ENCODE results near the gene TP53AIP1.
A peak's percentile ranks its signal among the peaks of the same experiment; 100 is the strongest.

DNA sequence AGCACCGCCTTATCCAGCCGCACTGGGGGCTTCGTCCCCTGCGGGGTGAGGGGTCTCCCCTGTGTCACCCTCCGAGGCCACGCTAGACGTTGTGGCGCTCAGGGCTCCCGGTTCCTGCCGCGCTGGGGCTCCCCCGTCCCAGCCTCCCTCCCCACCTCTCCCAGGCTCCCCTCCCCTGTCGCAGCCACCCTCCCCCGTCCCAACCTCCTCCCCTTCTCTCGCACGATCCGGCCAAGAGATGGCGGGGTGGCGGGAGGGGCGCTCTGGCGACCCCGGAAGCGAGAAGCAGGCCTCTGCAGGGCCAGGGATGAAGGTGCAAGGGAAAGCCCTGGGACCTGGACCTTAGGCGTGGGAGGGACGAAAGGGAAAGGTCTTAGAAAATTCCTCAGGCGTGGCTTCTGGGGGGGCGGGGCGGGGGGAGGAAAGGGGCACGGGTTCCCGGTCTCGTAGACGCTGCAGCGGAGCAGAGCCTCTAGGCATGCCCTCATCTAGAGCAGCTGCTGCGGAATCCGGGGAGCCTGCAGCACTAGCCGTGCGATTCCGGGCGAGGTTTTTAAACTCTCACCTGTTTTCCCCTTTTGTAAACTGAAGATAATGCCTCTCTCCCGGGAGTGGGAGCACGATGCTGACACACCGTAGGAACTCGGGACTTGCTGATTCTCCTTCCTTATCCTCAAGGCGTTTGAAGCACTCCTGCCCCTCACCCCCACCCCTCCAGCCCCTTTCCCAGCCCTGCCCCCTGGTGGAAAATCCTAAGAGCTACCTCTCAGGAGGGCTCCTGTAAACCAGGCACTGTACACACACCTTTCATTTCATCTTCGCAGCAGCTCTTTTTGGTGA is 37.1 kb downstream of the TP53AIP1 start:
- TF ChIP-seq, protein P1, sequence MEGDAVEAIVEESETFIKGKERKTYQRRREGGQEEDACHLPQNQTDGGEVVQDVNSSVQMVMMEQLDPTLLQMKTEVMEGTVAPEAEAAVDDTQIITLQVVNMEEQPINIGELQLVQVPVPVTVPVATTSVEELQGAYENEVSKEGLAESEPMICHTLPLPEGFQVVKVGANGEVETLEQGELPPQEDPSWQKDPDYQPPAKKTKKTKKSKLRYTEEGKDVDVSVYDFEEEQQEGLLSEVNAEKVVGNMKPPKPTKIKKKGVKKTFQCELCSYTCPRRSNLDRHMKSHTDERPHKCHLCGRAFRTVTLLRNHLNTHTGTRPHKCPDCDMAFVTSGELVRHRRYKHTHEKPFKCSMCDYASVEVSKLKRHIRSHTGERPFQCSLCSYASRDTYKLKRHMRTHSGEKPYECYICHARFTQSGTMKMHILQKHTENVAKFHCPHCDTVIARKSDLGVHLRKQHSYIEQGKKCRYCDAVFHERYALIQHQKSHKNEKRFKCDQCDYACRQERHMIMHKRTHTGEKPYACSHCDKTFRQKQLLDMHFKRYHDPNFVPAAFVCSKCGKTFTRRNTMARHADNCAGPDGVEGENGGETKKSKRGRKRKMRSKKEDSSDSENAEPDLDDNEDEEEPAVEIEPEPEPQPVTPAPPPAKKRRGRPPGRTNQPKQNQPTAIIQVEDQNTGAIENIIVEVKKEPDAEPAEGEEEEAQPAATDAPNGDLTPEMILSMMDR (conservative IDR thresholded peaks at IDR 0.05 in 1 of 2, IDR thresholded peaks at IDR 0.05 in 1 of 2; ENCODE audit: extremely low read depth in 1 of 2, insufficient read depth in 1 of 2, low read depth in 1 of 2, low read length in 2 of 2), result peak; percentile 47 to 60
- TF ChIP-seq EZH2 (IDR thresholded peaks at IDR 0.05; ENCODE audit: borderline replicate concordance, low read length), result no peak

Data from mammary epithelial cell (primary cell).